ENCODE measurements around the gene FAU. TPM values are rescaled to one million over a fixed set of nuclear protein-coding genes. Genes with fewer than 3 reads are reported as not detected.

Gene FAU
- total RNA-seq, 8 experiments from 2014 or later: 848 to 1,834 (median 1,237) TPM

- Histone ChIP-seq H3K4me1 (replicated peaks in 1 of 2) (peaks cover 8% of the 10 kb centered on the region in 2 donors), H3K4me3 (no peak overlapping the region), H3K27ac (no peak overlapping the region)
- no peak for ATAC-seq (replicated peaks in 6 of 8)
- in situ Hi-C loops (cut with MboI; ENCODE audit: low pct_unique_long_range_greater_than_20kb in 2 of 9, low sequenced_read_pairs in 9 of 9, unreplicated experiment in 9 of 9): no loop called here
- 40 to 100% (median 80%) methylated on average over 1 of the region's 9 CpGs; no CpG with 5 or more reads in 7 of the 10 experiments for WGBS, 10 experiments
Observed at GRCh38 chr11:65086809-65087208, 35.1 kb downstream of the FAU start.

DNA sequence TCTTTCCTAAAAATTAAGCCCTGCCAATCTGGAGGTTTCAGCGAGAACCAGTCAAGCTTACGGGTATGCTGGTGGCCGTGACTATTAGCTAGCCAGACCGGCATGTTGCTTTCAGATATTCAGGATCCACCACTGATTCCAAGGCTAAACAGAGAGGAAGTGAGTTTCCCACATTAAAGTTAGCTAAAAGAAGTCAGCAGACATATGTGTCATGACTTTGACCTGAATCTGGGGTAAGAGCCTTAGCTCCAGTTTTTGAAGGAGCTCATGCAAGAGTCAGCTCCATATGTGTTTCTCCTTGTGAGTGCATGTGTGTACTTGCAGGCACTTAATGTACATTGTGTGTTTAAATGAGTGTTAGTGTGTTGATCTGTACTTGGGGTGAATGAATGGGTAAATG is 36.5 kb downstream of the FAU start:
- in situ Hi-C loops (cut with MboI; ENCODE audit: low pct_unique_long_range_greater_than_20kb in 2 of 9, low sequenced_read_pairs in 9 of 9, unreplicated experiment in 9 of 9): no loop called here
- Histone ChIP-seq H3K4me3 (peak overlapping the region in 3 of 5 donors; percentile 82 to 91 (median 82)), H3K4me1 (replicated peaks in 1 of 2) (peaks cover 8% of the 10 kb centered on the region in 2 donors), H3K27ac (no peak overlapping the region)
- ATAC-seq (replicated peaks in 6 of 8): no peak
- WGBS, 10 experiments: 20 to 96% (median 90%) methylated on average over 1 to 4 of the region's 4 CpGs; no CpG with 5 or more reads in 6 of the 10 experiments

DNA sequence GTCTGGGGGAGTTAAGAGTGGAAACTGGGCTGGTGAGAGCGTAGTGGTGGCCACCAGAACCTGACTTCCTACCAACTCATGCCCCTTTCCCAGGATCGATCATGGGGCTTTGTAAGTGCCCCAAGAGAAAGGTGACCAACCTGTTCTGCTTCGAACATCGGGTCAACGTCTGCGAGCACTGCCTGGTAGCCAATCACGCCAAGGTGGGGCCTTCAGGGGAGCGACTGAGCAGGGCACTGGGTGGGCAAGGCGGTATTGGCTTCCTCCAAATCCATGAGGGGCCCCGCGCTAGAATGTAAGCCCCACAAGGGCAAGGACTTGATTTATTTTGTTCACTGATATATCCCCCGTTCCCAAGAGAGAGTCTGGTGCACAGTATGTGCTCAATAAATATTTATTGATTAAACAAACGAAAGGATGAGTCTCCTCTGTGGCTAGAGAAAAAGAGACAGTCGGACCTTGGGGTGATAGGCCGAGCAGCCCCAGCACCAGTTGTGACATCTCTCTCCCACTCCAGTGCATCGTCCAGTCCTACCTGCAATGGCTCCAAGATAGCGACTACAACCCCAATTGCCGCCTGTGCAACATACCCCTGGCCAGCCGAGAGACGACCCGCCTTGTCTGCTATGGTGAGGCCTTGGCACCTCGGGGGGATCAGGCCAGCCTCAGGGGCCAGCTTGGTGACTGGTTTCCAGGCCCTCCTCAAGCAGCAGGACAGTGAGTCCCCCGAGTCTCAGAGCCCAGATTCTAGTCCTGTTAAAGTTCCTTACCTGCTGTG is 37.1 kb downstream of the FAU start:
- peak overlapping the region; percentile 64 to 91 (median 82) for H3K4me3 ChIP-seq
- peak overlapping the region; percentile 95 to 98 for H3K27ac ChIP-seq
- 0 to 65% (median 53%) methylated on average over 2 to 12 of the region's 23 CpGs; no CpG with 5 or more reads in 3 of the 10 experiments for WGBS, 10 experiments
- in situ Hi-C loops (cut with MboI; ENCODE audit: low pct_unique_long_range_greater_than_20kb in 2 of 9, low sequenced_read_pairs in 9 of 9, unreplicated experiment in 9 of 9): no loop called here
- peak in 1 of 8 experiments; percentile 13 for ATAC-seq (replicated peaks in 6 of 8)
- peaks cover 8% of the 10 kb centered on the region in 2 donors for H3K4me1 ChIP-seq (replicated peaks in 1 of 2)

DNA sequence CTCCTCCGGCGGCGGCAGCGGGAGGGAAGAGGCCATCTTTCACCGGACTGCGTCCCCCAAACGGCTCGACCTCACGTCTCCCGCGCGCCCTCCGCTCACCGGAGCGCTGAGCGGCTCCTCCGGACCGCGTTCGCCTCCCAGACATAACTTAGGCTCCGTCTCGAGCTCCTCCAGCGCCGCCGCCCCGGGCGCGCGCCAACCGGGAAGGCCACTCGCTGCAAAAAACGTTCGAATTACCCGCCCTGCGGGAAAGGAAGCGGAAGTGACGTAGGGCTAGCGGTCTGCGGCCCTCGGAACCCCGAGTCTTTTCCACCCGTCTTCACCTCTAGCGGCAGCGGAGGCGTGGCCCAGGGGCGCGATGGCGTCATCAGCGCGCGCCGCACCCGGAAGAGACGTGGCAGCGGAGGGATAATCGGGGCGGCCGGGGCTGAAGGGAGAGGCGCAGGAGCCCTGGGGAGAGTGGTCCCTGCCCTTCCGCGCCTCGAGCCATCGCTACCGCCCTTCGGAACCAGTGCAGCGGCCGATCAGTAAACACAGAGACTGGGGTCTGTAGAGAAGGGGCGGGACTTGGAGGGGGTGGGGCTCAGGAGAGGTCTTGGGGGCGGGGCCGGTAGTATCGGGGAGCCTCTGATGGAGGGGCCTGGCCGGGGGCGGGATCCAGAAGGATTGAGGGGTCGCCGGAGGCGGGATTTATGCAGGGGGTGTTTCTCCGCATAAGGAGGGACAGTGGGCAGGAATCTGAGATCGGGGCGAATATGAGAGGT is 37.9 kb downstream of the FAU start, which contains the start of the genes CDCA5 and ZFPL1:
TSS of gene CDCA5 (minus strand) at position 207 of the 764 bp plus-strand sequence. CDS start at position 145, 62 bp downstream.
TSS of gene ZFPL1 (plus strand) at position 389 of the 764 bp plus-strand sequence. CDS start 477 bp downstream, outside the sequence.
- peak; percentile 88 to 98 (median 94) for ATAC-seq (replicated peaks in 6 of 8)
- Histone ChIP-seq H3K4me3 (peak within 1 kb of the TSS; percentile 64 to 91 (median 82)), H3K4me1 (replicated peaks in 1 of 2) (peaks cover 8% of the 10 kb centered on the region in 2 donors), H3K27ac (peak within 1 kb of the TSS; percentile 95 to 98)
- in situ Hi-C loops (cut with MboI; ENCODE audit: low pct_unique_long_range_greater_than_20kb in 2 of 9, low sequenced_read_pairs in 9 of 9, unreplicated experiment in 9 of 9): no loop called here
- 0 to 4% (median 4%) methylated on average over 4 to 15 of the region's 79 CpGs; no CpG with 5 or more reads in 7 of the 10 experiments for WGBS, 10 experiments

DNA sequence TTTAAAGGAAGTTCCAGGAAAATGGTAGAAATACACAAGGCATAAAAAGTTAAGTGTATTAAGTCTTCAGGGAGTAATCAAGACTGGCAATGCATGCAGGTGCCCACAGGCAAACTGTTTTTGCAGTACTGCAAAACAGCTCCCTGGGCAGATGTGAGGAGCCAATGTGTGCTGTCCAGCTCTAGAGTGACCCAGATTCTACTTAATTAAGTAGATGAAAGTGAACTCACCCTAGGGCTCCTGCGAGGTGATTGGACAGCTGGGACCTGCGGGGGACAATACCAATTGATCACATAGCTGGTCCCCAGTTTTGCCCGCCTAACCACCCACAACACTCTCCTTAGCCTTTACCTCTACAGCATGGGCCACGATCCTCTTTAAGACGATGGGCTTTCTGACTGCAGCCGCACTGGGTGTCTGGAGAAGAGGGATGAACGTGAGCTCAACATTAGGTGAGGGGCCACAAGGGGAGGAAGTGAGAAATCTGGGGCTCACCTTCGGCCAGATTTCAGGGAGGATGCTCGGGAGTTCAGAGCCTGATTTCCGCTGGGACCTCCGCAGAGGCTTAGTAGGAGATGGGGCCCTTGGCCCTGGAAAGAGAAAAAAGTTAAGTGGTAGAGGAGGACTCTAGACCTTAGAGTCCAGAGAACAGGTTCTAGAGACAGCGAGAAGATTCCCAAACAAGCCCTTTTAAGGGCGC is 38.6 kb downstream of the FAU start:
- WGBS, 10 experiments: 0 to 25% (median 0%) methylated on average over 2 to 6 of the region's 13 CpGs; no CpG with 5 or more reads in 1 of the 10 experiments
- Histone ChIP-seq H3K27ac (peak overlapping the region in 1 of 2 donors; percentile 98), H3K4me1 (replicated peaks in 1 of 2) (peaks cover 8% of the 10 kb centered on the region in 2 donors), H3K4me3 (peak overlapping the region; percentile 64 to 91 (median 82))
- ATAC-seq (replicated peaks in 6 of 8): no peak
- in situ Hi-C loops (cut with MboI; ENCODE audit: low pct_unique_long_range_greater_than_20kb in 2 of 9, low sequenced_read_pairs in 9 of 9, unreplicated experiment in 9 of 9): no loop called here

- in situ Hi-C loops (cut with MboI; ENCODE audit: low pct_unique_long_range_greater_than_20kb in 2 of 9, low sequenced_read_pairs in 9 of 9, unreplicated experiment in 9 of 9): no loop called here
- no peak for ATAC-seq (replicated peaks in 6 of 8)
- H3K27ac ChIP-seq: no peak overlapping the region
Observed at GRCh38 chr11:65078786-65079342, 43.1 kb downstream of the FAU start.

GRCh38 chr11:65078151-65078550 is 43.8 kb downstream of the FAU start:
- WGBS, 10 experiments: 0 to 89% (median 70%) methylated on average over 1 to 3 of the region's 3 CpGs; no CpG with 5 or more reads in 3 of the 10 experiments
- no peak overlapping the region for H3K27ac ChIP-seq
- H3K4me3 ChIP-seq: no peak overlapping the region
- ATAC-seq (replicated peaks in 6 of 8): peak in 7 of 8 experiments; percentile 13 to 87 (median 38)
- in situ Hi-C loops (cut with MboI; ENCODE audit: low pct_unique_long_range_greater_than_20kb in 2 of 9, low sequenced_read_pairs in 9 of 9, unreplicated experiment in 9 of 9): no loop called here
- H3K4me1 ChIP-seq (replicated peaks in 1 of 2): no peaks in the 10 kb centered on the region

More at GRCh38 chr11:65078786-65079342, 43.1 kb downstream of the FAU start:
- Histone ChIP-seq H3K4me3 (no peak overlapping the region), H3K4me1 (replicated peaks in 1 of 2) (no peaks in the 10 kb centered on the region)
- 80 to 100% (median 93%) methylated on average over 1 to 4 of the region's 9 CpGs; no CpG with 5 or more reads in 5 of the 10 experiments for WGBS, 10 experiments

- Histone ChIP-seq H3K4me1 (replicated peaks in 1 of 2) (no peaks in the 10 kb centered on the region), H3K27ac (no peak overlapping the region), H3K4me3 (no peak overlapping the region)
- WGBS, 10 experiments: 60 to 100% (median 88%) methylated on average over 1 of the region's 4 CpGs; no CpG with 5 or more reads in 7 of the 10 experiments
- peak in 5 of 8 experiments; percentile 7 to 46 (median 29) for ATAC-seq (replicated peaks in 6 of 8)
- in situ Hi-C loops (cut with MboI; ENCODE audit: low pct_unique_long_range_greater_than_20kb in 2 of 9, low sequenced_read_pairs in 9 of 9, unreplicated experiment in 9 of 9): no loop called here
Observed at GRCh38 chr11:65077451-65077850, 44.5 kb downstream of the FAU start.

GRCh38 chr11:65072631-65072966 is 49.3 kb downstream of the FAU start:
- Histone ChIP-seq H3K4me3 (no peak overlapping the region), H3K4me1 (replicated peaks in 1 of 2) (no peaks in the 10 kb centered on the region), H3K27ac (no peak overlapping the region)
- in situ Hi-C loops (cut with MboI; ENCODE audit: low pct_unique_long_range_greater_than_20kb in 2 of 9, low sequenced_read_pairs in 9 of 9, unreplicated experiment in 9 of 9): no loop called here
- ATAC-seq (replicated peaks in 6 of 8): peak in 1 of 8 experiments; percentile 37
- 25 to 33% methylated on average over 1 of the region's 1 CpG; no CpG with 5 or more reads in 8 of the 10 experiments for WGBS, 10 experiments

- ATAC-seq (replicated peaks in 6 of 8): peak in 1 of 8 experiments; percentile 15
- Histone ChIP-seq H3K4me3 (no peak overlapping the region), H3K27ac (no peak overlapping the region), H3K4me1 (replicated peaks in 1 of 2) (peaks cover 1 to 2% of the 10 kb centered on the region in 2 donors)
- WGBS, 10 experiments: 40 to 79% (median 41%) methylated on average over 1 to 3 of the region's 4 CpGs; no CpG with 5 or more reads in 5 of the 10 experiments
- in situ Hi-C loops (cut with MboI; ENCODE audit: low pct_unique_long_range_greater_than_20kb in 2 of 9, low sequenced_read_pairs in 9 of 9, unreplicated experiment in 9 of 9): no loop called here
Observed at GRCh38 chr11:65071907-65072630, 49.9 kb downstream of the FAU start.
